ENCODE measurements around the gene HOXD12.

The HOXD12 gene

GRCh38 chr2:176151442-176152287 is 52.1 kb downstream of the HOXD12 start, which contains the start of gene HOXD4:
Gene HOXD4 (plus strand): TSS chr2:176151550. CDS start chr2:176151634, 84 bp downstream.
- DNase-seq = no peak

All from stimulated activated CD4-positive, alpha-beta T cell treated with anti-CD3 and anti-CD28 coated beads, Interleukin-1b, Interleukin-23, amount 100 ng/mL, for 48 hours (primary cell).